ENCODE measurements around the gene ALG14.
A peak's percentile ranks its signal among the peaks of the same experiment; 100 is the strongest.
"Not testable (repeated sequence)": the region's sequence is repeated elsewhere in the genome, so short reads cannot be mapped to it uniquely, and the experiment has no call there.

The ALG14 gene

GRCh38 chr1:95072532-95073419 lies at the start of gene ALG14:
Gene ALG14, minus strand, starts transcription at chr1:95072951. Its CDS starts 53 bp downstream, at chr1:95072898.
- DNase-seq, result peak; percentile 99

- DNase-seq, result no peak
Measured at GRCh38 chr1:95122151-95122697, 49.5 kb upstream of the ALG14 start.

GRCh38 chr1:95119273-95119672 lies 46.5 kb upstream of the ALG14 start:
- no peak for DNase-seq

- no peak for DNase-seq
Measured at GRCh38 chr1:95118710-95119109, 46.0 kb upstream of the ALG14 start.

GRCh38 chr1:95118067-95118499 lies 45.3 kb upstream of the ALG14 start:
- peak; percentile 29 for DNase-seq

GRCh38 chr1:95117207-95118066 lies 44.7 kb upstream of the ALG14 start, which contains the start of gene TLCD4:
Gene TLCD4, plus strand, starts transcription at chr1:95117355. Its CDS starts 26,547 bp downstream, at chr1:95143902.
- peak; percentile 70 for DNase-seq

- peak; percentile 82 for DNase-seq
Measured at GRCh38 chr1:95116580-95117206, 43.9 kb upstream of the ALG14 start.

- DNase-seq, result no peak
Measured at GRCh38 chr1:95115708-95116137, 43.0 kb upstream of the ALG14 start.

- no peak for DNase-seq
Measured at GRCh38 chr1:95113684-95114083, 40.9 kb upstream of the ALG14 start.

- no peak for DNase-seq
Measured at GRCh38 chr1:95111014-95111413, 38.3 kb upstream of the ALG14 start.

- no peak for DNase-seq
Measured at GRCh38 chr1:95108792-95109191, 36.0 kb upstream of the ALG14 start.

GRCh38 chr1:95098196-95098595 lies 25.4 kb upstream of the ALG14 start:
- DNase-seq, result no peak

- no peak for DNase-seq
Measured at GRCh38 chr1:95097426-95097825, 24.7 kb upstream of the ALG14 start.

- no peak for DNase-seq
Measured at GRCh38 chr1:95096218-95096841, 23.6 kb upstream of the ALG14 start.

- DNase-seq, result no peak
Measured at GRCh38 chr1:95095833-95096217, 23.1 kb upstream of the ALG14 start.

- DNase-seq, result no peak
Measured at GRCh38 chr1:95094923-95095322, 22.2 kb upstream of the ALG14 start.

GRCh38 chr1:95093296-95093695 lies 20.5 kb upstream of the ALG14 start:
- DNase-seq, result no peak

GRCh38 chr1:95092891-95093290 lies 20.1 kb upstream of the ALG14 start:
- DNase-seq, result not testable (repeated sequence)

GRCh38 chr1:95091290-95091689 lies 18.5 kb upstream of the ALG14 start:
- DNase-seq, result not testable (repeated sequence)

- DNase-seq, result no peak
Measured at GRCh38 chr1:95089650-95090287, 17.0 kb upstream of the ALG14 start.

GRCh38 chr1:95088303-95088702 lies 15.6 kb upstream of the ALG14 start:
- no peak for DNase-seq
